ENCODE measurements around the gene F11. TPM values are rescaled to one million over a fixed set of nuclear protein-coding genes. Genes with fewer than 3 reads are reported as not detected.
"Not testable (repeated sequence)": the region's sequence is repeated elsewhere in the genome, so short reads cannot be mapped to it uniquely, and the experiment has no call there.

The F11 gene
- total and polyA plus RNA-seq, 9 of the 15 experiments (the other 6 are each of a cell fraction or from before 2014, with no cell fraction given), result not detected

GRCh38 chr4:186244835-186245234, 21.2 kb upstream of the F11 start:
- CTCF ChIA-PET (ENCODE audit: low intra/inter-chr PET ratio), result no interaction called here
- Histone ChIP-seq H3K27me3 (ENCODE audit: control insufficient read depth in 2 of 2, insufficient read depth in 2 of 2, low read length in 2 of 2) (peaks cover 0 to 8% of the 10 kb centered on the region in 2 experiments; a peak in 3 of 5 replicates), H3K4me3 (no peak overlapping the region), H3K9me3 (replicated peaks; ENCODE audit: control insufficient read depth, insufficient read depth, low read depth, low read length) (no peaks in the 10 kb centered on the region), H3K9me1 (ENCODE audit: control insufficient read depth, insufficient read depth, low read length) (no peaks in the 10 kb centered on the region), H2AFZ (ENCODE audit: low read depth, low read length) (no peak overlapping the region), H3K4me2 (ENCODE audit: insufficient read depth, low read length) (no peak overlapping the region), H3K4me1 (replicated peaks in 1 of 2; ENCODE audit: control insufficient read depth in 2 of 2, insufficient read depth in 2 of 2, low read length in 2 of 2) (no peaks in the 10 kb centered on the region), H3K79me2 (ENCODE audit: control insufficient read depth, insufficient read depth, low read length) (no peaks in the 10 kb centered on the region), H3K27ac (ENCODE audit: extremely low read depth, low read depth, low read length) (no peak overlapping the region), H3K9ac (ENCODE audit: insufficient read depth in 1 of 2, low read depth in 2 of 2, low read length in 2 of 2) (no peak overlapping the region), H3K36me3 (ENCODE audit: control insufficient read depth, insufficient read depth, low read length) (no peaks in the 10 kb centered on the region), H4K20me1 (replicated peaks; ENCODE audit: control insufficient read depth, insufficient read depth, low read length) (no peaks in the 10 kb centered on the region)
- POLR2A ChIA-PET, result interaction anchor here (0.7 kb wide), 1 partner anchor 869 kb away, joined by 4 read pairs; no protein-coding TSS in a partner anchor
- no peak for FAIRE-seq
- in situ Hi-C loops (cut with MboI), result no loop called here
- 0% methylated on average over 5 of the region's 5 CpGs for WGBS (ENCODE audit: insufficient coverage, low coverage, missing lambda C conversion rate)
- ATAC-seq, result no peak
- DNase-seq (ENCODE audit: extremely low read depth in 1 of 4, low spot score in 3 of 4), result no peak
- intact Hi-C loops (cut with micrococcal nuclease), result no loop called here
- BruUV-seq (replicated peaks), result no TSS peak
- TF ChIP-seq MAZ (CRISPR knock-in tag; conservative IDR thresholded peaks at IDR 0.05 in 1 of 2, IDR thresholded peaks at IDR 0.05 in 1 of 2) (no peak), CBX3 (IDR thresholded peaks at IDR 0.05; ENCODE audit: borderline replicate concordance in 1 of 2, low read length in 2 of 2) (no peak), RBBP5 (IDR thresholded peaks at IDR 0.05; ENCODE audit: borderline replicate concordance, insufficient read depth, low read length, poor library complexity, severe bottlenecking) (no peak), EZH2 (IDR thresholded peaks at IDR 0.05; ENCODE audit: borderline replicate concordance, low read depth, low read length) (no peak), STAT5A (IDR thresholded peaks at IDR 0.05; ENCODE audit: borderline replicate concordance, low read length) (no peak), TRIM24 (IDR thresholded peaks at IDR 0.05) (no peak), ZNF655 (CRISPR knock-in tag; IDR thresholded peaks at IDR 0.05) (no peak), CREB1 (IDR thresholded peaks at IDR 0.05) (no peak), CREB1 (CRISPR knock-in tag; IDR thresholded peaks at IDR 0.05) (no peak), MAX (CRISPR knock-in tag; IDR thresholded peaks at IDR 0.05) (no peak), ZNF431 (CRISPR knock-in tag; IDR thresholded peaks at IDR 0.05) (no peak)

GRCh38 chr4:186247062-186247752, 18.8 kb upstream of the F11 start:
- H3K4me3 ChIP-seq; H3K27me3 ChIP-seq (ENCODE audit: control insufficient read depth in 2 of 2, insufficient read depth in 2 of 2, low read length in 2 of 2); CTCF ChIA-PET (ENCODE audit: low intra/inter-chr PET ratio); H3K9ac ChIP-seq (ENCODE audit: insufficient read depth in 1 of 2, low read depth in 2 of 2, low read length in 2 of 2); DNase-seq (ENCODE audit: extremely low read depth in 1 of 4, low spot score in 3 of 4); H3K79me2 ChIP-seq (ENCODE audit: control insufficient read depth, insufficient read depth, low read length); ATAC-seq; H2AFZ ChIP-seq (ENCODE audit: low read depth, low read length); POLR2A ChIA-PET; H3K27ac ChIP-seq (ENCODE audit: extremely low read depth, low read depth, low read length); intact Hi-C loops (cut with micrococcal nuclease); H3K4me2 ChIP-seq (ENCODE audit: insufficient read depth, low read length); H4K20me1 ChIP-seq (replicated peaks; ENCODE audit: control insufficient read depth, insufficient read depth, low read length); H3K4me1 ChIP-seq (replicated peaks in 1 of 2; ENCODE audit: control insufficient read depth in 2 of 2, insufficient read depth in 2 of 2, low read length in 2 of 2); H3K9me1 ChIP-seq (ENCODE audit: control insufficient read depth, insufficient read depth, low read length); H3K36me3 ChIP-seq (ENCODE audit: control insufficient read depth, insufficient read depth, low read length); H3K9me3 ChIP-seq (replicated peaks; ENCODE audit: control insufficient read depth, insufficient read depth, low read depth, low read length); FAIRE-seq; in situ Hi-C loops (cut with MboI); BruUV-seq (replicated peaks): not testable (repeated sequence)
- WGBS (ENCODE audit: insufficient coverage, low coverage, missing lambda C conversion rate), result 1% methylated on average over 6 of the region's 9 CpGs
